ENCODE measurements around the gene ZNF594.

DNA sequence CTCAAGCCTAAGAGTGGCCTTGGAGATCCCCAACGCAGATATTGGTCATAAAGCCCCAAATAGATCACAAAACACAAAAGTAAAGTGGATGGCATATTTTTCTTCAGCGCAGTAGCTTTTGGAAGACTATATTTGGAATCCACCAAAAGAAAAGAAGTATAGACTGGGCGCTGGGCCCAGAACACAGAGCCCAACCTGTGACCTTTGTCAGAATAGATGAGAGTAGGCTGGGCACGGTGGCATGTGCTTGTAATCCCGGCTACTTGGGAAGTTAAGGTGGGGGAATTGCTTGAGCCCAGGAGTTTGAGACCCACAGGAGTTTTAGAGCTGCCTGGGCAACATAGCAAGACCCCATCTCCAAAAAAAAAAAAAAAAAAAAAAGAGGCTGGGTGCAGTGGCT lies 28.4 kb upstream of the ZNF594 start:
- no peak for TF ChIP-seq EZH2 (IDR thresholded peaks at IDR 0.05; ENCODE audit: low read depth)
- TF ChIP-seq, protein P1, sequence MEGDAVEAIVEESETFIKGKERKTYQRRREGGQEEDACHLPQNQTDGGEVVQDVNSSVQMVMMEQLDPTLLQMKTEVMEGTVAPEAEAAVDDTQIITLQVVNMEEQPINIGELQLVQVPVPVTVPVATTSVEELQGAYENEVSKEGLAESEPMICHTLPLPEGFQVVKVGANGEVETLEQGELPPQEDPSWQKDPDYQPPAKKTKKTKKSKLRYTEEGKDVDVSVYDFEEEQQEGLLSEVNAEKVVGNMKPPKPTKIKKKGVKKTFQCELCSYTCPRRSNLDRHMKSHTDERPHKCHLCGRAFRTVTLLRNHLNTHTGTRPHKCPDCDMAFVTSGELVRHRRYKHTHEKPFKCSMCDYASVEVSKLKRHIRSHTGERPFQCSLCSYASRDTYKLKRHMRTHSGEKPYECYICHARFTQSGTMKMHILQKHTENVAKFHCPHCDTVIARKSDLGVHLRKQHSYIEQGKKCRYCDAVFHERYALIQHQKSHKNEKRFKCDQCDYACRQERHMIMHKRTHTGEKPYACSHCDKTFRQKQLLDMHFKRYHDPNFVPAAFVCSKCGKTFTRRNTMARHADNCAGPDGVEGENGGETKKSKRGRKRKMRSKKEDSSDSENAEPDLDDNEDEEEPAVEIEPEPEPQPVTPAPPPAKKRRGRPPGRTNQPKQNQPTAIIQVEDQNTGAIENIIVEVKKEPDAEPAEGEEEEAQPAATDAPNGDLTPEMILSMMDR (conservative IDR thresholded peaks at IDR 0.05), result no peak

All from PC-9 (cell line).